ENCODE results near the gene GNAT3. TPM values are rescaled to one million over a fixed set of nuclear protein-coding genes. Genes with fewer than 3 reads are reported as not detected.

GNAT3 gene
- total RNA-seq, 2 donors from 2014 or later, result not detected

GRCh38 chr7:80526472-80526871, 14.6 kb upstream of the GNAT3 start:
- Mint-ChIP-seq H3K4me3 (no peak overlapping the region), H3K27ac (no peak overlapping the region), H3K9me3 (peaks cover 18% of the 10 kb centered on the region), H3K36me3 (peaks cover 5% of the 10 kb centered on the region), H3K27me3 (no peaks in the 10 kb centered on the region), H3K4me1 (ENCODE audit: low read depth in 2 of 2) (no peaks in the 10 kb centered on the region)
- DNase-seq (ENCODE audit: low spot score), result no peak
- no peak for ATAC-seq

- H3K27me3 Mint-ChIP-seq, result no peaks in the 10 kb centered on the region
- no peak overlapping the region for H3K4me3 Mint-ChIP-seq
- ATAC-seq (no peak), DNase-seq (ENCODE audit: low spot score) (no peak)
- no peaks in the 10 kb centered on the region for H3K4me1 Mint-ChIP-seq (ENCODE audit: low read depth in 2 of 2)
- H3K9me3 Mint-ChIP-seq, result peaks cover 15% of the 10 kb centered on the region
- no peak overlapping the region for H3K27ac Mint-ChIP-seq
- H3K36me3 Mint-ChIP-seq, result peaks cover 5% of the 10 kb centered on the region
These were observed 12.8 kb upstream of the GNAT3 start for GRCh38 chr7:80524693-80525092.

GRCh38 chr7:80521809-80522208, 9.9 kb upstream of the GNAT3 start:
- peaks cover 14% of the 10 kb centered on the region for H3K9me3 Mint-ChIP-seq
- no peak overlapping the region for H3K27ac Mint-ChIP-seq
- no peak for DNase-seq (ENCODE audit: low spot score)
- H3K4me1 Mint-ChIP-seq (ENCODE audit: low read depth in 2 of 2), result no peaks in the 10 kb centered on the region
- H3K36me3 Mint-ChIP-seq, result peaks cover 5% of the 10 kb centered on the region
- no peak for ATAC-seq
- H3K27me3 Mint-ChIP-seq, result no peaks in the 10 kb centered on the region
- H3K4me3 Mint-ChIP-seq, result no peak overlapping the region

- Mint-ChIP-seq H3K4me1 (ENCODE audit: low read depth in 2 of 2) (no peaks in the 10 kb centered on the region), H3K9me3 (peaks cover 10% of the 10 kb centered on the region), H3K27me3 (no peaks in the 10 kb centered on the region), H3K27ac (no peak overlapping the region), H3K4me3 (no peak overlapping the region), H3K36me3 (peaks cover 3% of the 10 kb centered on the region)
- ATAC-seq, result no peak
- no peak for DNase-seq (ENCODE audit: low spot score)
These were observed 8.3 kb upstream of the GNAT3 start for GRCh38 chr7:80520199-80520598.

- Mint-ChIP-seq H3K27me3 (no peaks in the 10 kb centered on the region), H3K9me3 (peaks cover 4% of the 10 kb centered on the region), H3K36me3 (no peaks in the 10 kb centered on the region), H3K4me1 (ENCODE audit: low read depth in 2 of 2) (no peaks in the 10 kb centered on the region), H3K27ac (no peak overlapping the region), H3K4me3 (no peak overlapping the region)
- DNase-seq (ENCODE audit: low spot score), result no peak
- ATAC-seq, result no peak
These were observed 5.5 kb upstream of the GNAT3 start for GRCh38 chr7:80517282-80517747.

- ATAC-seq, result no peak
- Mint-ChIP-seq H3K36me3 (no peaks in the 10 kb centered on the region), H3K27ac (no peak overlapping the region), H3K27me3 (no peaks in the 10 kb centered on the region), H3K4me1 (ENCODE audit: low read depth in 2 of 2) (no peaks in the 10 kb centered on the region), H3K9me3 (peaks cover 4% of the 10 kb centered on the region), H3K4me3 (no peak overlapping the region)
- DNase-seq (ENCODE audit: low spot score), result no peak
These were observed 3.4 kb upstream of the GNAT3 start for GRCh38 chr7:80515298-80515697.

GRCh38 chr7:80510021-80510420, 1.8 kb downstream of the GNAT3 start:
- Mint-ChIP-seq H3K4me3 (no peak overlapping the region), H3K27ac (no peak overlapping the region), H3K36me3 (no peaks in the 10 kb centered on the region), H3K27me3 (no peaks in the 10 kb centered on the region), H3K9me3 (peaks cover under 1% of the 10 kb centered on the region), H3K4me1 (ENCODE audit: low read depth in 2 of 2) (no peaks in the 10 kb centered on the region)
- ATAC-seq (no peak), DNase-seq (ENCODE audit: low spot score) (no peak)

- Mint-ChIP-seq H3K9me3 (peaks cover 6% of the 10 kb centered on the region), H3K36me3 (no peaks in the 10 kb centered on the region), H3K4me3 (no peak overlapping the region), H3K27ac (no peak overlapping the region), H3K27me3 (no peaks in the 10 kb centered on the region), H3K4me1 (ENCODE audit: low read depth in 2 of 2) (no peaks in the 10 kb centered on the region)
- no peak for DNase-seq (ENCODE audit: low spot score)
- no peak for ATAC-seq
These were observed 3.4 kb downstream of the GNAT3 start for GRCh38 chr7:80508440-80508839.

GRCh38 chr7:80505900-80506500, 5.9 kb downstream of the GNAT3 start:
- Mint-ChIP-seq H3K27me3 (no peaks in the 10 kb centered on the region), H3K9me3 (peaks cover 7% of the 10 kb centered on the region), H3K27ac (no peak overlapping the region), H3K4me3 (no peak overlapping the region), H3K4me1 (ENCODE audit: low read depth in 2 of 2) (no peaks in the 10 kb centered on the region), H3K36me3 (no peaks in the 10 kb centered on the region)
- no peak for DNase-seq (ENCODE audit: low spot score)
- ATAC-seq, result no peak

- Mint-ChIP-seq H3K27ac (no peak overlapping the region), H3K27me3 (no peaks in the 10 kb centered on the region), H3K36me3 (no peaks in the 10 kb centered on the region), H3K9me3 (peaks cover 14% of the 10 kb centered on the region), H3K4me1 (ENCODE audit: low read depth in 2 of 2) (no peaks in the 10 kb centered on the region), H3K4me3 (no peak overlapping the region)
- ATAC-seq (no peak), DNase-seq (ENCODE audit: low spot score) (no peak)
These were observed 11.5 kb downstream of the GNAT3 start for GRCh38 chr7:80500325-80500724.

GRCh38 chr7:80499350-80499953, 12.4 kb downstream of the GNAT3 start:
- peaks cover 10% of the 10 kb centered on the region for H3K9me3 Mint-ChIP-seq
- ATAC-seq (no peak), DNase-seq (ENCODE audit: low spot score) (no peak)
- no peak overlapping the region for H3K4me3 Mint-ChIP-seq
- H3K27me3 Mint-ChIP-seq, result no peaks in the 10 kb centered on the region
- no peak overlapping the region for H3K27ac Mint-ChIP-seq
- H3K4me1 Mint-ChIP-seq (ENCODE audit: low read depth in 2 of 2), result no peaks in the 10 kb centered on the region
- no peaks in the 10 kb centered on the region for H3K36me3 Mint-ChIP-seq

- Mint-ChIP-seq H3K4me3 (no peak overlapping the region), H3K36me3 (no peaks in the 10 kb centered on the region), H3K9me3 (peaks cover 10% of the 10 kb centered on the region), H3K4me1 (ENCODE audit: low read depth in 2 of 2) (no peaks in the 10 kb centered on the region), H3K27ac (no peak overlapping the region), H3K27me3 (no peaks in the 10 kb centered on the region)
- DNase-seq (ENCODE audit: low spot score) (no peak), ATAC-seq (no peak)
These were observed 13.1 kb downstream of the GNAT3 start for GRCh38 chr7:80498481-80499349.

- Mint-ChIP-seq H3K9me3 (peaks cover 6% of the 10 kb centered on the region), H3K27me3 (no peaks in the 10 kb centered on the region), H3K27ac (no peak overlapping the region), H3K4me3 (no peak overlapping the region), H3K36me3 (no peaks in the 10 kb centered on the region), H3K4me1 (ENCODE audit: low read depth in 2 of 2) (no peaks in the 10 kb centered on the region)
- no peak for ATAC-seq
- no peak for DNase-seq (ENCODE audit: low spot score)
These were observed 15.3 kb downstream of the GNAT3 start for GRCh38 chr7:80496586-80496985.

- peaks cover 16% of the 10 kb centered on the region for H3K9me3 Mint-ChIP-seq
- no peaks in the 10 kb centered on the region for H3K4me1 Mint-ChIP-seq (ENCODE audit: low read depth in 2 of 2)
- H3K27me3 Mint-ChIP-seq, result no peaks in the 10 kb centered on the region
- no peak for DNase-seq (ENCODE audit: low spot score)
- peaks cover 10% of the 10 kb centered on the region for H3K36me3 Mint-ChIP-seq
- H3K27ac Mint-ChIP-seq, result no peak overlapping the region
- ATAC-seq, result no peak
- no peak overlapping the region for H3K4me3 Mint-ChIP-seq
These were observed 18.6 kb downstream of the GNAT3 start for GRCh38 chr7:80493121-80493849.
